NCI-H748 (cell line): ENCODE measurements around the gene SGSH.

ENCODE experiments used
- DNase-seq: peaks from one replicate; lab custom pipeline; 2025; ENCODE audit not compliant: unreplicated experiment; lab: John Stamatoyannopoulos, UW

Gene SGSH

GRCh38 chr17:80227666-80228065 lies 7.5 kb upstream of the SGSH start:
- no peak for DNase-seq

- DNase-seq, result no peak
These were observed 7.0 kb upstream of the SGSH start for GRCh38 chr17:80227156-80227555.

GRCh38 chr17:80225230-80225629 lies 5.1 kb upstream of the SGSH start:
- no peak for DNase-seq

- no peak for DNase-seq
These were observed 4.5 kb upstream of the SGSH start for GRCh38 chr17:80224683-80225082.

GRCh38 chr17:80223838-80224497 lies 3.8 kb upstream of the SGSH start:
- DNase-seq, result no peak

- no peak for DNase-seq
These were observed 3.1 kb upstream of the SGSH start for GRCh38 chr17:80223142-80223815.

- no peak for DNase-seq
These were observed 2.4 kb upstream of the SGSH start for GRCh38 chr17:80222376-80223141.

- DNase-seq, result no peak
These were observed 1.4 kb upstream of the SGSH start for GRCh38 chr17:80221351-80222105.

GRCh38 chr17:80220736-80221215 lies 643 bp upstream of the SGSH start:
- DNase-seq, result peak; percentile 47

GRCh38 chr17:80219763-80220053 lies 425 bp downstream of the SGSH start:
- DNase-seq, result no peak

- peak; percentile 50 for DNase-seq
These were observed 945 bp downstream of the SGSH start for GRCh38 chr17:80219013-80219762.

GRCh38 chr17:80218391-80218790 lies 1.7 kb downstream of the SGSH start:
- no peak for DNase-seq

GRCh38 chr17:80217703-80218362 lies 2.3 kb downstream of the SGSH start:
- no peak for DNase-seq

- no peak for DNase-seq
These were observed 3.4 kb downstream of the SGSH start for GRCh38 chr17:80216473-80217456.

- DNase-seq, result no peak
These were observed 5.3 kb downstream of the SGSH start for GRCh38 chr17:80214878-80215210.

- DNase-seq, result no peak
These were observed 5.9 kb downstream of the SGSH start for GRCh38 chr17:80214012-80214877.

GRCh38 chr17:80213643-80213975 lies 6.5 kb downstream of the SGSH start:
- no peak for DNase-seq

GRCh38 chr17:80212962-80213642 lies 7.0 kb downstream of the SGSH start:
- no peak for DNase-seq
